Measurements from ENCODE around the gene SIGLEC7. TPM values are rescaled to one million over a fixed set of nuclear protein-coding genes. Genes with fewer than 3 reads are reported as not detected.

Gene SIGLEC7
- not detected for total RNA-seq

GRCh38 chr19:51142119-51142518 lies at the start of gene SIGLEC7:
Gene SIGLEC7 (plus strand): TSS chr19:51142301. CDS start chr19:51142370, 69 bp downstream.

DNA sequence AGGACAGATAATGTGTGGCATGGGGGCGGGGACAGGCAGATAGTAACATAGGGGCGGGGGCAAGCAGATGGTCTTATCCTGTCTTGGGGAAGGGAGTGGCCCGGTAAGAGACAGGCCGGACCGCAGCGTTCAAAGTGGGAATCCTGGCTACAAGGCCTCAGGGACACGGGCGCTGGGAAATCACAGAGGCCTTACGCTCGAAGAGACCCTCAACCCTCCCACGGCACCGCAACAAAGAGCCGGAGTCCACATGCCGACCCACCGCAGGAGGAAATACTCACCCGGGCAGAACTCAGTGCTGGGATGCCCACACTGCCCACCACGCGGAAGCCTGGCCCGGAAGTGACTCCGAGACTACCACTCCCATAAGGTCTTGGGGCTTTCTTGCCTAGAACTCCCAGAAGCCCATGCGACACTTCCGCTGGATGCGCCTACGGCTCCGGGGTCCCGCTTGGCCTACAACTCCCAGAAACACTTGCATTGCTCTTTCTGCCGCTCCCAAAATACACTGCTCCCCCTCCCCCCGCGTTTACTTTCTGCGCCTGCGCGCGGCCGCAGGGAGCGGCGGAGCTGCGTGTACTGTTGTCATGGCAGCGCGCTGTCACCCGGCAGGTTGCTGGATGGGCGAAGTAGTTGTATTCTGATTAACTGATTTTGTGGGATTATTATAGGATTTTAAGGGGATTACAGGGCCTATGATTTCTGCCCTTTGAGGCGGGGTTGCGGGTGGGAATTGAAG lies 33.9 kb upstream of the SIGLEC7 start, which contains the start of gene CTU1:
Gene CTU1 (minus strand): TSS at position 344 of the 739 bp plus-strand sequence. CDS start 3,840 bp downstream, outside the sequence.

DNA sequence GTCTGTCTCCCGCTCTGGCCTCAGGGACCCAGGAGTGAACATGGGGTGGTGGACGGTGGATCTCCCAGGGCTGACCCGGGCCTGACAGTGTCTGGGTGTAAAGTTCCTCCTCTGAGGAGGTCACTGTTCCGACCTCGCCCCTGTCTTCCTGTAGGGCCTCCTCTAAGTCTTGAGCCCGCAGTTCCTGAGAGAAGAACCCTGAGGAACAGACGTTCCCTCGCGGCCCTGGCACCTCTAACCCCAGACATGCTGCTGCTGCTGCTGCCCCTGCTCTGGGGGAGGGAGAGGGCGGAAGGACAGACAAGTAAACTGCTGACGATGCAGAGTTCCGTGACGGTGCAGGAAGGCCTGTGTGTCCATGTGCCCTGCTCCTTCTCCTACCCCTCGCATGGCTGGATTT lies 17.4 kb upstream of the SIGLEC7 start, which contains the start of gene SIGLEC9:
Gene SIGLEC9 (plus strand): TSS at position 178 of the 400 bp plus-strand sequence. CDS start 69 bp downstream, at position 247.

Other genes with a start within 250 kb of the SIGLEC7 start
- not detected for gene KLK4, start 230.9 kb upstream of the SIGLEC7 start, total RNA-seq
- not detected for gene KLK5, start 189.3 kb upstream of the SIGLEC7 start, total RNA-seq
- not detected for gene KLK6, start 172.7 kb upstream of the SIGLEC7 start, total RNA-seq
- gene KLK7, start 158.4 kb upstream of the SIGLEC7 start, total RNA-seq = not detected
- gene KLK8, start 140.7 kb upstream of the SIGLEC7 start, total RNA-seq = not detected
- not detected for gene KLK10, start 122.6 kb upstream of the SIGLEC7 start, total RNA-seq
- gene KLK11, start 115.7 kb upstream of the SIGLEC7 start, total RNA-seq = not detected
- gene KLK12, start 107.3 kb upstream of the SIGLEC7 start, total RNA-seq = not detected
- not detected for gene KLK13, start 77.2 kb upstream of the SIGLEC7 start, total RNA-seq
- 0.63 TPM for gene KLK14, start 59.4 kb upstream of the SIGLEC7 start, total RNA-seq
- gene CTU1, start 33.9 kb upstream of the SIGLEC7 start, total RNA-seq = 6.6 TPM
- gene SIGLEC9, start 17.4 kb upstream of the SIGLEC7 start, total RNA-seq = 0.31 TPM
- gene CD33, start 82.8 kb downstream of the SIGLEC7 start, total RNA-seq = 0.63 TPM
- not detected for gene SIGLECL1, start 108.8 kb downstream of the SIGLEC7 start, total RNA-seq
- gene IGLON5, start 169.3 kb downstream of the SIGLEC7 start, total RNA-seq = 7.8 TPM
- 0.63 TPM for gene VSIG10L, start 199.8 kb downstream of the SIGLEC7 start, total RNA-seq
- 36.0 TPM for gene ETFB, start 224.1 kb downstream of the SIGLEC7 start, total RNA-seq
- not detected for gene CLDND2, start 226.7 kb downstream of the SIGLEC7 start, total RNA-seq
- 0.63 TPM for gene NKG7, start 230.4 kb downstream of the SIGLEC7 start, total RNA-seq
- gene LIM2, start 245.7 kb downstream of the SIGLEC7 start, total RNA-seq = not detected
- gene C19orf84, start 248.3 kb downstream of the SIGLEC7 start, total RNA-seq = not detected